Measurements from ENCODE around the gene RAD54L. TPM values are rescaled to one million over a fixed set of nuclear protein-coding genes. Genes with fewer than 3 reads are reported as not detected.

RAD54L gene
- total RNA-seq, 1 experiment from 2014 or later = 29.4 TPM

- ATAC-seq (no peak), DNase-seq (ENCODE audit: low read depth, low spot score) (no peak)
- TF ChIP-seq TCF7L2 (IDR thresholded peaks at IDR 0.05; ENCODE audit: low read depth, low read length) = no peak
- TF ChIP-seq, protein P1, sequence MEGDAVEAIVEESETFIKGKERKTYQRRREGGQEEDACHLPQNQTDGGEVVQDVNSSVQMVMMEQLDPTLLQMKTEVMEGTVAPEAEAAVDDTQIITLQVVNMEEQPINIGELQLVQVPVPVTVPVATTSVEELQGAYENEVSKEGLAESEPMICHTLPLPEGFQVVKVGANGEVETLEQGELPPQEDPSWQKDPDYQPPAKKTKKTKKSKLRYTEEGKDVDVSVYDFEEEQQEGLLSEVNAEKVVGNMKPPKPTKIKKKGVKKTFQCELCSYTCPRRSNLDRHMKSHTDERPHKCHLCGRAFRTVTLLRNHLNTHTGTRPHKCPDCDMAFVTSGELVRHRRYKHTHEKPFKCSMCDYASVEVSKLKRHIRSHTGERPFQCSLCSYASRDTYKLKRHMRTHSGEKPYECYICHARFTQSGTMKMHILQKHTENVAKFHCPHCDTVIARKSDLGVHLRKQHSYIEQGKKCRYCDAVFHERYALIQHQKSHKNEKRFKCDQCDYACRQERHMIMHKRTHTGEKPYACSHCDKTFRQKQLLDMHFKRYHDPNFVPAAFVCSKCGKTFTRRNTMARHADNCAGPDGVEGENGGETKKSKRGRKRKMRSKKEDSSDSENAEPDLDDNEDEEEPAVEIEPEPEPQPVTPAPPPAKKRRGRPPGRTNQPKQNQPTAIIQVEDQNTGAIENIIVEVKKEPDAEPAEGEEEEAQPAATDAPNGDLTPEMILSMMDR (IDR thresholded peaks at IDR 0.05) = no peak
- TF ChIP-seq POLR2AphosphoS5 (IDR thresholded peaks at IDR 0.05; ENCODE audit: low read depth, low read length) = no peak
- TF ChIP-seq, protein P2, sequence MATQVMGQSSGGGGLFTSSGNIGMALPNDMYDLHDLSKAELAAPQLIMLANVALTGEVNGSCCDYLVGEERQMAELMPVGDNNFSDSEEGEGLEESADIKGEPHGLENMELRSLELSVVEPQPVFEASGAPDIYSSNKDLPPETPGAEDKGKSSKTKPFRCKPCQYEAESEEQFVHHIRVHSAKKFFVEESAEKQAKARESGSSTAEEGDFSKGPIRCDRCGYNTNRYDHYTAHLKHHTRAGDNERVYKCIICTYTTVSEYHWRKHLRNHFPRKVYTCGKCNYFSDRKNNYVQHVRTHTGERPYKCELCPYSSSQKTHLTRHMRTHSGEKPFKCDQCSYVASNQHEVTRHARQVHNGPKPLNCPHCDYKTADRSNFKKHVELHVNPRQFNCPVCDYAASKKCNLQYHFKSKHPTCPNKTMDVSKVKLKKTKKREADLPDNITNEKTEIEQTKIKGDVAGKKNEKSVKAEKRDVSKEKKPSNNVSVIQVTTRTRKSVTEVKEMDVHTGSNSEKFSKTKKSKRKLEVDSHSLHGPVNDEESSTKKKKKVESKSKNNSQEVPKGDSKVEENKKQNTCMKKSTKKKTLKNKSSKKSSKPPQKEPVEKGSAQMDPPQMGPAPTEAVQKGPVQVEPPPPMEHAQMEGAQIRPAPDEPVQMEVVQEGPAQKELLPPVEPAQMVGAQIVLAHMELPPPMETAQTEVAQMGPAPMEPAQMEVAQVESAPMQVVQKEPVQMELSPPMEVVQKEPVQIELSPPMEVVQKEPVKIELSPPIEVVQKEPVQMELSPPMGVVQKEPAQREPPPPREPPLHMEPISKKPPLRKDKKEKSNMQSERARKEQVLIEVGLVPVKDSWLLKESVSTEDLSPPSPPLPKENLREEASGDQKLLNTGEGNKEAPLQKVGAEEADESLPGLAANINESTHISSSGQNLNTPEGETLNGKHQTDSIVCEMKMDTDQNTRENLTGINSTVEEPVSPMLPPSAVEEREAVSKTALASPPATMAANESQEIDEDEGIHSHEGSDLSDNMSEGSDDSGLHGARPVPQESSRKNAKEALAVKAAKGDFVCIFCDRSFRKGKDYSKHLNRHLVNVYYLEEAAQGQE (IDR thresholded peaks at IDR 0.05; ENCODE audit: insufficient read depth in 1 of 2, low read depth in 2 of 2, low read length in 1 of 2) = no peak
- TF ChIP-seq SIN3A (IDR thresholded peaks at IDR 0.05; ENCODE audit: borderline replicate concordance, insufficient read depth, low read depth, low read length) = no peak
- Histone ChIP-seq H3K27ac (ENCODE audit: low read length) (no peak overlapping the region), H3K9me3 (ENCODE audit: control insufficient read depth, insufficient read depth, low read depth, low read length) (no peaks in the 10 kb centered on the region), H3K27me3 (ENCODE audit: control insufficient read depth, insufficient read depth, low read length) (no peaks in the 10 kb centered on the region), H3K4me3 (ENCODE audit: low read depth in 2 of 2, low read length in 2 of 2) (no peak overlapping the region), H3K36me3 (ENCODE audit: control insufficient read depth, insufficient read depth, low read length) (peaks cover 19% of the 10 kb centered on the region), H3K4me1 (ENCODE audit: control insufficient read depth, insufficient read depth, low read length) (peaks cover 11% of the 10 kb centered on the region; the same call in 1 of the 2 replicates)
- in situ Hi-C loops (cut with HindIII; ENCODE audit: low pct_unique_long_range_greater_than_20kb, low sequenced_read_pairs) (no loop called here), intact Hi-C loops (cut with micrococcal nuclease; ENCODE audit: unreplicated experiment) (no loop called here)
- BruUV-seq (replicated peaks) = no TSS peak
- ChIA-PET CTCF (interaction anchor here (0.6 to 0.7 kb wide), 2 partner anchors 16 to 21 kb away, joined by 3 to 15 read pairs; no protein-coding TSS in a partner anchor), POLR2A (no interaction called here)
Measured at GRCh38 chr1:46298387-46298786, 50.8 kb downstream of the RAD54L start.

GRCh38 chr1:46300673-46301405 lies 53.3 kb downstream of the RAD54L start:
- H3K4me3 ChIP-seq (ENCODE audit: low read depth in 2 of 2, low read length in 2 of 2) = peak overlapping the region; percentile 88 to 100
- ATAC-seq = no peak
- peak overlapping the region; percentile 97 for H3K27ac ChIP-seq (ENCODE audit: low read length)
- intact Hi-C loops (cut with micrococcal nuclease; ENCODE audit: unreplicated experiment) = no loop called here
- in situ Hi-C loops (cut with HindIII; ENCODE audit: low pct_unique_long_range_greater_than_20kb, low sequenced_read_pairs) = no loop called here
- CTCF ChIA-PET = no interaction called here
- H3K9me3 ChIP-seq (ENCODE audit: control insufficient read depth, insufficient read depth, low read depth, low read length) = no peaks in the 10 kb centered on the region
- POLR2A ChIA-PET = no interaction called here
- H3K36me3 ChIP-seq (ENCODE audit: control insufficient read depth, insufficient read depth, low read length) = peaks cover 23% of the 10 kb centered on the region
- no peak for DNase-seq (ENCODE audit: low read depth, low spot score)
- TSS peak; percentile 68 for BruUV-seq (replicated peaks)
- H3K27me3 ChIP-seq (ENCODE audit: control insufficient read depth, insufficient read depth, low read length) = no peaks in the 10 kb centered on the region
- TF ChIP-seq TCF7L2 (IDR thresholded peaks at IDR 0.05; ENCODE audit: low read depth, low read length) (no peak), POLR2AphosphoS5 (IDR thresholded peaks at IDR 0.05; ENCODE audit: low read depth, low read length) (no peak), SIN3A (IDR thresholded peaks at IDR 0.05; ENCODE audit: borderline replicate concordance, insufficient read depth, low read depth, low read length) (no peak)
- TF ChIP-seq, protein P2 (IDR thresholded peaks at IDR 0.05; ENCODE audit: insufficient read depth in 1 of 2, low read depth in 2 of 2, low read length in 1 of 2) = no peak
- TF ChIP-seq, protein P1 (IDR thresholded peaks at IDR 0.05) = no peak
- H3K4me1 ChIP-seq (ENCODE audit: control insufficient read depth, insufficient read depth, low read length) = peaks cover 11% of the 10 kb centered on the region; the same call in 1 of the 2 replicates
